K562 (cell line): ENCODE data around the gene RXRB. TPM values are rescaled to one million over a fixed set of nuclear protein-coding genes. Genes with fewer than 3 reads are reported as not detected.

Experiments used
- EGR1 ChIP-seq: fragments of 450-650 bp; conservative IDR thresholded peaks from 2 replicates; pipeline ENCODE4 v1.6.1; 2017; ENCODE audit warnings: mild to moderate bottlenecking
- FIP1L1 ChIP-seq: fragments of 200-400 bp; formaldehyde crosslinking; IDR thresholded peaks from 2 replicates; pipeline ENCODE4 v1.6.1; 2018; ENCODE audit warnings: mild to moderate bottlenecking, low read depth, low read length; ENCODE audit not compliant: poor library complexity, severe bottlenecking
- FOXA3 ChIP-seq, 2 experiments: fragments of 450-650 bp in 1 of 2; sonication (generic) in 1 of 2; formaldehyde crosslinking; IDR thresholded peaks in 1 of 2; conservative IDR thresholded peaks in 1 of 2; 2 replicates each; pipeline versions ENCODE4 v1.4.0 to v1.8.0; 2020 to 2022; ENCODE audit warnings: mild to moderate bottlenecking in 2 of 2, missing genetic modification reagents in 1 of 2
- FOXM1 ChIP-seq, 2 experiments: fragments of 450-650 bp in 1 of 2; sonication (generic) in 1 of 2; formaldehyde crosslinking in 1 of 2; IDR thresholded peaks; 2 replicates each; pipeline versions ENCODE4 v1.6.1 to v1.9.0; 2017 to 2022; ENCODE audit warnings: low read depth in 2 of 2, mild to moderate bottlenecking in 2 of 2, missing genetic modification reagents in 1 of 2, moderate library complexity in 1 of 2
- FOXP4 ChIP-seq: sonication (generic); formaldehyde crosslinking; IDR thresholded peaks from 2 replicates; pipeline ENCODE4 v1.8.0; 2022; ENCODE audit warnings: mild to moderate bottlenecking, missing genetic modification reagents, borderline replicate concordance
- GATAD2B ChIP-seq: fragments of 450-650 bp; IDR thresholded peaks from 2 replicates; pipeline ENCODE4 v1.6.1; 2017; ENCODE audit warnings: mild to moderate bottlenecking, borderline replicate concordance
- KLF10 ChIP-seq: fragments of 250-450 bp; sonication (Bioruptor Pico); IDR thresholded peaks from 2 replicates; pipeline ENCODE4 v1.6.1; 2021; ENCODE audit warnings: matching md5 sums
- PHB ChIP-seq: fragments of 250-450 bp; sonication (Bioruptor Pico); IDR thresholded peaks from 2 replicates; pipeline ENCODE4 v1.5.0; 2021
- PHF8 ChIP-seq: fragments of 200-600 bp; sonication (generic); IDR thresholded peaks from 2 replicates; pipeline ENCODE4 v1.6.1; 2012; ENCODE audit warnings: mixed run types, mild to moderate bottlenecking, inconsistent platforms, low read length, moderate library complexity, borderline replicate concordance
- RBM25 ChIP-seq: fragments of 200-400 bp; formaldehyde crosslinking; IDR thresholded peaks from 2 replicates; pipeline ENCODE4 v1.6.1; 2018; ENCODE audit warnings: low read length, low read depth, moderate library complexity; ENCODE audit not compliant: severe bottlenecking
- TFAM ChIP-seq: fragments of 250-450 bp; sonication (Bioruptor Pico); conservative IDR thresholded peaks from 2 replicates; pipeline ENCODE4 v1.5.0; 2021; ENCODE audit warnings: mild to moderate bottlenecking, moderate library complexity
- THAP12 ChIP-seq: fragments of 250-450 bp; sonication (Bioruptor Pico); IDR thresholded peaks from 2 replicates; pipeline ENCODE4 v1.9.0; 2021; ENCODE audit warnings: mild to moderate bottlenecking, inconsistent platforms
- XRCC3 ChIP-seq: fragments of 450-650 bp; IDR thresholded peaks from 2 replicates; pipeline ENCODE4 v1.6.1; 2017; ENCODE audit warnings: mild to moderate bottlenecking, moderate library complexity
- XRCC5 ChIP-seq: fragments of 200-400 bp; formaldehyde crosslinking; IDR thresholded peaks from 2 replicates; pipeline ENCODE4 v1.6.1; 2017; ENCODE audit warnings: low read depth, mild to moderate bottlenecking, low read length
- ZFX ChIP-seq: sonication (generic); formaldehyde crosslinking; IDR thresholded peaks from 2 replicates; pipeline ENCODE4 v1.8.0; 2022; ENCODE audit warnings: mild to moderate bottlenecking, missing genetic modification reagents, moderate library complexity
- ZHX1 ChIP-seq: fragments of 150-350 bp; conservative IDR thresholded peaks from 2 replicates; pipeline ENCODE4 v1.6.1; 2014; ENCODE audit warnings: low read length
- ZNF24 ChIP-seq: fragments of 450-650 bp; IDR thresholded peaks from 2 replicates; pipeline ENCODE4 v1.6.1; 2016
- ZNF263 ChIP-seq: sonication (generic); formaldehyde crosslinking; IDR thresholded peaks from 2 replicates; pipeline ENCODE4 v1.8.0; 2022; ENCODE audit warnings: mild to moderate bottlenecking, missing genetic modification reagents, borderline replicate concordance
- polyA plus RNA-seq, 8 experiments: library from polyadenylated mRNA; depleted of rRNA in 4 of 8; stranded (reverse) in 5 of 8; unstranded in 3 of 8; fragments of >200 nt; fragmentation: Nextera tagmentation in 2 of 8; fragmentation: Illumina TruSeq in 1 of 8; extraction: Ambion mirVana in 2 of 8; extraction: Trizol in 1 of 8; gene quantifications; 2 replicates each; pipeline versions ENCODE4 v1.2.1 to v1.2.3, GENCODE V29; 2011 to 2014; ENCODE audit warnings: inconsistent platforms in 1 of 8, missing spikeins in 1 of 8
- total RNA-seq, 7 experiments: library from RNA; depleted of rRNA in 6 of 7; stranded (reverse); fragments of >200 nt in 6 of 7; fragmentation: Illumina TruSeq in 2 of 7; extraction: Trizol in 2 of 7; gene quantifications; 2 replicates each; pipeline versions ENCODE4 v1.2.1 to v1.2.3, GENCODE V29; 2011 to 2021; ENCODE audit warnings: low replicate concordance in 1 of 7

RXRB gene
- total and polyA plus RNA-seq, 9 of the 15 experiments (the other 6 are each of a cell fraction or from before 2014, with no cell fraction given), result 0.76 to 35.5 (median 18.4) TPM

- TF ChIP-seq ZFX (peak; percentile 49; the same call in 1 of the 2 replicates), GATAD2B (no peak), XRCC3 (no peak), TFAM (CRISPR knock-in tag) (no peak), ZNF263 (CRISPR knock-in tag) (no peak), KLF10 (CRISPR knock-in tag) (0 out of 2 replicates have a peak, but pooled peaks have one; percentile 64), EGR1 (peak; percentile 67), FIP1L1 (peak; percentile 68), ZNF24 (no peak), FOXM1 (IDR thresholded peaks at IDR 0.05; ENCODE audit: low read depth) (no peak), FOXM1 (CRISPR knock-in tag; IDR thresholded peaks at IDR 0.05; ENCODE audit: low read depth) (no peak), PHF8 (peak; percentile 65; the same call in 1 of the 2 replicates), ZHX1 (peak; percentile 66; the same call in 1 of the 2 replicates), FOXA3 (CRISPR knock-in tag; conservative IDR thresholded peaks at IDR 0.05 in 1 of 2, IDR thresholded peaks at IDR 0.05 in 1 of 2) (no peak), RBM25 (peak; percentile 46), XRCC5 (0 out of 2 replicates have a peak, but pooled peaks have one; percentile 43), THAP12 (CRISPR knock-in tag) (peak; percentile 50; the same call in 1 of the 2 replicates), PHB (CRISPR knock-in tag) (peak; percentile 98), FOXP4 (CRISPR knock-in tag) (no peak)
Observed at GRCh38 chr6:33204415-33205190, 4.1 kb upstream of the RXRB start, which contains the start of gene HSD17B8 (continued).
